ENCODE data around the gene MAP2K7. TPM values are rescaled to one million over a fixed set of nuclear protein-coding genes. Genes with fewer than 3 reads are reported as not detected.

Gene MAP2K7
- total RNA-seq, 1 experiment from 2014 or later, result 59.1 TPM

DNA sequence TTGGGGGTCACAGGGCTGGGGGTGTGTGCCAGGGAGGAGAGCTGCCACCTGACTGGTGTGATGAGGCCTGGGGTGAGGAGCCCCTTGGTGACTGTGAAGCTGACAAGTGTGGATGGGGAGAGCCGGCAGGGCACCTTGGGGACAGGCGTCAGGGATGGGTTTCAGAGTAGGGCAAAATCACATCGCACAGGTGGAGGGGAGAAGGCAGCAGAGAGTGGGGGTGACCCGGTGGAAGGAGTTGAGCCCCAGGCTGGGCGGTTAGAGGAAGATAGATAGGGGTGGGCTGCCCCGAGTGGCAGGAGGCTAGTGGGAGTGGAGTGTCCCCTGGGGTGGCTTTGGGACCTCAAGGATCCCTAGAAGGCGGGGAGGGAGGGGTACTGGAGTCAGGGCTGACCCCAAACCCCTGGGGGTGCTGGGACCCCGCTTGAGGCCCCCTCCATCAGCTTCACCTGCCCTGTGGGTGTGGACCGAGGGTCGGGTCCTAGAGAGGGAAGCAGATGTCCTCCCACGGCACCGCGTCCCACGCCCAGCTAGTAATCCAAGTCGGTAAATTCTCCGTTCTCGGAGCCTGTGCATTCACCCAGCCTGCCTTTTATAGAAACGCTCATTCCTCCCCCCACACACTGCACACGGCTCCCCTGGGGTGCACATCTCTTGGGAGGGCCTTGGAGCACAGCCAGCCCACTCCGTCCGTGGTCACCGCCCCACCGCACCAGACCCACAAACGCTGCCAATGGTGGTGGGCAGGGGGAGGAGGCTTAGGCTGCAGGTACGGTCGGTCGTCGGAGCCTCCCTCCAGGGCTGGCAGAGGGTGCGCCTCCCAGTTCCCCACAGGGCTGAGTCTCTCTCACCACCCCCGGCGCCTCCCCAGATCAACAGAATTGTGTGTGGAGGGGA is 19.9 kb downstream of the MAP2K7 start:
- no peaks in the 10 kb centered on the region for H3K27me3 ChIP-seq (ENCODE audit: insufficient read depth, low read length)
- H3K4me2 ChIP-seq (ENCODE audit: low read length), result no peak overlapping the region
- DNase-seq (ENCODE audit: low read depth, low spot score) (no peak), ATAC-seq (no peak)
- POLR2A ChIA-PET, result no interaction called here
- H3K9me3 ChIP-seq (ENCODE audit: control insufficient read depth in 1 of 2, insufficient read depth in 1 of 2, low read depth in 1 of 2, low read length in 2 of 2), result no peaks in the 10 kb centered on the region
- CTCF ChIA-PET, result interaction anchor here (1.2 kb wide), 1 partner anchor 54 kb away, joined by 6 read pairs; no protein-coding TSS in a partner anchor
- H3K36me3 ChIP-seq (ENCODE audit: control insufficient read depth in 1 of 2, insufficient read depth in 2 of 2, low read length in 2 of 2), result peaks cover 0 to 12% of the 10 kb centered on the region in 2 experiments; a peak in 3 of 4 replicates
- intact Hi-C loops (cut with micrococcal nuclease), result loop anchor here (5.0 kb wide), 1 partner anchor 71 kb away; no protein-coding TSS in a partner anchor
- H3K27ac ChIP-seq (ENCODE audit: low read depth, low read length), result peak overlapping the region; percentile 16; the same call in 1 of the 2 replicates
- BruUV-seq (replicated peaks), result no TSS peak
- no peak overlapping the region for H3K9ac ChIP-seq (ENCODE audit: low read length)
- RAD21 ChIA-PET (ENCODE audit: low non-redundant PET in 1 of 2, low total read pairs in 2 of 2, uncharacterized antibody in 2 of 2, unreplicated experiment in 2 of 2), result no interaction called here
- H3K9me2 ChIP-seq (ENCODE audit: insufficient read depth), result no peaks in the 10 kb centered on the region
- no peak overlapping the region for H3K4me3 ChIP-seq (replicated peaks in 1 of 2; ENCODE audit: low read depth in 1 of 2, low read length in 2 of 2)
- H3K79me2 ChIP-seq (ENCODE audit: insufficient read depth, low read length), result peaks cover 7% of the 10 kb centered on the region; the same call in 1 of the 2 replicates
- no peaks in the 10 kb centered on the region for H4K20me1 ChIP-seq (ENCODE audit: insufficient read depth)
- H3K4me1 ChIP-seq (ENCODE audit: control insufficient read depth in 1 of 2, insufficient read depth in 2 of 2, low read length in 2 of 2), result peaks cover 19 to 53% of the 10 kb centered on the region in 2 experiments
- H2AFZ ChIP-seq (ENCODE audit: low read depth, low read length, poor library complexity, severe bottlenecking), result no peak overlapping the region
- TF ChIP-seq EZH2phosphoT487 (IDR thresholded peaks at IDR 0.05; ENCODE audit: borderline replicate concordance) (no peak), CBX3 (IDR thresholded peaks at IDR 0.05; ENCODE audit: low read depth) (no peak), TCF7L2 (IDR thresholded peaks at IDR 0.05; ENCODE audit: borderline replicate concordance, extremely low read depth, insufficient read depth, insufficient read length) (no peak)

DNA sequence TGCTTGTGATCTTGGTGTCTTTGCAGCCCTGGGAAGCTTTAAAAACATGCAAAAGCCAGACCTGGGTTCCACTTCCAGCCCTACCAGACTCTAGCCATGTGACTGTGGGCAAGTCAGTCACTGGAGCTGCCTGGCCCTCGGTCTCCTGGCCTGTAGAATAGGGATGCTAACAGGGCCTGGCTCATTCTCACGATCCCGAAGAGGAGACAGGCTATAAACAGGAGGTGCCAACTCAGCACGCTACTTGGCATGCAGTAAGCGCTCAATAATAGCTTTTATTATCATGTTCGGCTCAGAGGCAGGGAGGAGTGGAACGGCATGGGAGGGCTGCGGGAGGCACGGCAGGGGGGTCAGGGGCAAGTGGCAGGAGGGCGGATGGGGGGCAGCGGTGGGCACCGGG is 20.6 kb downstream of the MAP2K7 start:
- ATAC-seq, result no peak
- Histone ChIP-seq H3K27ac (ENCODE audit: low read depth, low read length) (peak overlapping the region; percentile 16; the same call in 1 of the 2 replicates), H3K9ac (ENCODE audit: low read length) (no peak overlapping the region), H2AFZ (ENCODE audit: low read depth, low read length, poor library complexity, severe bottlenecking) (no peak overlapping the region), H3K36me3 (ENCODE audit: control insufficient read depth in 1 of 2, insufficient read depth in 2 of 2, low read length in 2 of 2) (peaks cover 0 to 12% of the 10 kb centered on the region in 2 experiments; a peak in 3 of 4 replicates), H3K79me2 (ENCODE audit: insufficient read depth, low read length) (peaks cover under 1% of the 10 kb centered on the region; the same call in 1 of the 2 replicates), H3K4me3 (replicated peaks in 1 of 2; ENCODE audit: low read depth in 1 of 2, low read length in 2 of 2) (no peak overlapping the region), H4K20me1 (ENCODE audit: insufficient read depth) (no peaks in the 10 kb centered on the region), H3K4me2 (ENCODE audit: low read length) (no peak overlapping the region), H3K4me1 (ENCODE audit: control insufficient read depth in 1 of 2, insufficient read depth in 2 of 2, low read length in 2 of 2) (peaks cover 19 to 53% of the 10 kb centered on the region in 2 experiments), H3K27me3 (ENCODE audit: insufficient read depth, low read length) (no peaks in the 10 kb centered on the region), H3K9me3 (ENCODE audit: control insufficient read depth in 1 of 2, insufficient read depth in 1 of 2, low read depth in 1 of 2, low read length in 2 of 2) (no peaks in the 10 kb centered on the region), H3K9me2 (ENCODE audit: insufficient read depth) (no peaks in the 10 kb centered on the region)
- no peak for DNase-seq (ENCODE audit: low read depth, low spot score)
- ChIA-PET POLR2A (no interaction called here), CTCF (interaction anchor here (1.2 kb wide), 1 partner anchor 55 kb away, joined by 6 read pairs; no protein-coding TSS in a partner anchor), RAD21 (ENCODE audit: low non-redundant PET in 1 of 2, low total read pairs in 2 of 2, uncharacterized antibody in 2 of 2, unreplicated experiment in 2 of 2) (no interaction called here)
- BruUV-seq (replicated peaks), result no TSS peak
- TF ChIP-seq EZH2 (IDR thresholded peaks at IDR 0.05), result no peak
- intact Hi-C loops (cut with micrococcal nuclease), result loop anchor here (5.0 kb wide), 1 partner anchor 72 kb away; no protein-coding TSS in a partner anchor

Measured in HCT116 (cell line).